Measurements from ENCODE around the gene GPR137B.

GRCh38 chr1:236129306-236129705 lies 13.0 kb upstream of the GPR137B start:
- TF ChIP-seq EZH2 (IDR thresholded peaks at IDR 0.05; ENCODE audit: borderline replicate concordance, low read depth, low read length, poor library complexity, severe bottlenecking) (no peak), CTCF (conservative IDR thresholded peaks at IDR 0.05; ENCODE audit: low read depth, low read length) (no peak)

All from A673 (cell line).